WTC11 (cell line): Measurements from ENCODE around the gene RTF2.

Experiments
- CTCF ChIP-seq: fragments of 200-600 bp; IDR thresholded peaks from 2 replicates; pipeline ENCODE4 v1.8.0; 2022; ENCODE audit warnings: antibody characterized with exemption
- MLX ChIP-seq: sonication (generic); formaldehyde crosslinking; IDR thresholded peaks from 2 replicates; pipeline ENCODE4 v1.8.1; 2023; ENCODE audit warnings: mild to moderate bottlenecking, missing genetic modification reagents, moderate library complexity
- NR1H2 ChIP-seq: sonication (generic); formaldehyde crosslinking; IDR thresholded peaks from 2 replicates; pipeline ENCODE4 v1.9.0; 2021; ENCODE audit warnings: mild to moderate bottlenecking, moderate library complexity, missing genetic modification reagents
- NR3C1 ChIP-seq: sonication (generic); formaldehyde crosslinking; conservative IDR thresholded peaks from 2 replicates; pipeline ENCODE4 v1.8.1; 2023; ENCODE audit warnings: low read depth, mild to moderate bottlenecking, missing genetic modification reagents

DNA sequence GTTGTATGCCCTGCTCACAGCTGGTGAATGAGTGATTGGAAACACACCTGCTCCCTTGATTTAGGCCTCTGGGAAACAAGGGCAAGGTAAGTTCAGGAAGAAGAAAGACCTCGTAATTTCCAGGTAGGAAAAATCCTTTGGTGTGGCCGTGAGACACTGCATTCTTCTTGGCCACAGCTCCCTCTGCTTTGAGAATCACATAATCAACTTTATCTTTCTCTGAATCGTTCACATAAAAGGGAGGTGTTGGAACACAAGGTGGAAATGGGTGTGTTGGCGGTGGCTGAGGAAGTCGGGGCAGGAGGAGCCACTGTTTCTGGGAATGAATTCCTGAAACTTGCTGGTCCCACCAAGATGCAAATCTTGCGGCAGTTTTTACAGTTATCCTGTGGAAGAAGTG is 90.5 kb downstream of the RTF2 start:
- no peak for TF ChIP-seq NR3C1
- no peak for TF ChIP-seq MLX
- TF ChIP-seq CTCF = no peak
- no peak for TF ChIP-seq NR1H2 (CRISPR knock-in tag)
